ENCODE data around the gene NECTIN1.

Gene NECTIN1

DNA sequence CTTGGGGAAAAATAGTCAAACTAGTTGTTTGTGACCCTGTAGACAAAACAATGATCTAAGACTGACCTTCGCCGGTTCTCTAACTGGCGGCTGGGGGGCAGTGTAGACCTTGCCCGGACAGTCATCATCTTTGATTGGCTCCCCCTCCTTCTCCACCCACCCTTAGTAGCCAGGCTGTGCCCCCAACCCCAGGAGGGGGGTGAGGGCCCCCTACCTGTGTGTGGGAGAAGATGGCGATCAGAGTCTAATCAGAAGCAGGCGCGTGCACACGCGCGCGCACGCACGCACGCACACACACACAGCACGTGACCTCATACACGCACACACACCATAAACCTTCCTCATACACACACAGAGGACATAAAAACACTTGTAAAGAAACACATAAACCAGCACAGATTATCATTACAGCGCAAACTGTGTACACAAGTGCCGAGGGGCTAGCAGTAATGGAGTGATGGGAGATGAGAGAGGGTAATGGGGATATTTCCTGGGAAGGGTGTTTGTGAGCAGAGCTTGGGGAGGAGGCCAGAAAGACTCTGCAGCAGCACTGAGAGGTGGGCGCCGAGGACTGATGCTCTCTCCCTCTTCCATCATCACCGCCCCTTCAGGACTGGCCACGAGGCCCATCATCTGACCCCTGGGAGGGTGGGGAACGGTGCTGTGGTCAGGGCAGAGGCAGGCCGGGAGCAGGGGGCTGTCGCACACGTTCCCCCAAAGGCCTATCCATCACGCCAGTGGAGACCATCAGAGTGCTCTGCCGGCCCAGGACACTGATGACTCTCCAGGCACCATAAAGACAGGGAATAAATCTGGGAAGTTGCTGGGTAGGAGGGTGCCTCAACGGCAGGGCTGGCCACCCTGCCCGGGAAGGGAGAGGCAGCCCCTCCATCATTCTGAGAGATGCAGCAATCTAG lies 12.2 kb downstream of the NECTIN1 start:
- no peaks in the 10 kb centered on the region for H3K4me1 Mint-ChIP-seq
- peaks cover 5% of the 10 kb centered on the region for H3K27me3 Mint-ChIP-seq
- H3K36me3 Mint-ChIP-seq (ENCODE audit: low read depth) = no peaks in the 10 kb centered on the region
- DNase-seq = no peak
- no peak overlapping the region for H3K4me3 Mint-ChIP-seq
- H3K9me3 Mint-ChIP-seq = no peaks in the 10 kb centered on the region
- ATAC-seq = no peak
- no peak overlapping the region for H3K27ac Mint-ChIP-seq

DNA sequence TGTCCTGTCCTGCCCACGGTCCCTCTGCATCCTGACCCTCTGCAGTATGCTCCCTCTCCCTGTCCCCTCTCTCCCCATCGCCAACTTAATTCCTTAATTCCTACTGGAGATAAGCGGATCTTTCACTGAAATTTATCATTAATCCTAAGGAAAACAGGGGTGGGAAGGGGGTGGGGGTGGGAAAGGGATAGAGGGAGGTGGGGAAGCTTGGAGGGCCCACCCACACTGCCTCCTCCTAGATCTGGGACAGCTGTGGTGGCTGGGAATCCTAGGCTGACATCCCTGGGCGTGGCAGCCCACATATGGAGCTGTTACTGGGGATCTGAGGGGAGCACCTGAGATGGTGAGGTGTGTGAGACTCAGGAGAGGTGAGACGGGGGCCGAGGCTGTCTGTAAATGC lies 14.4 kb downstream of the NECTIN1 start:
- Mint-ChIP-seq H3K36me3 (ENCODE audit: low read depth) (no peaks in the 10 kb centered on the region), H3K9me3 (no peaks in the 10 kb centered on the region), H3K27ac (no peak overlapping the region), H3K4me1 (peaks cover 5% of the 10 kb centered on the region), H3K27me3 (peaks cover 13% of the 10 kb centered on the region), H3K4me3 (no peak overlapping the region)
- no peak for DNase-seq
- no peak for ATAC-seq

- Mint-ChIP-seq H3K4me1 (peaks cover 6% of the 10 kb centered on the region), H3K27ac (no peak overlapping the region), H3K9me3 (no peaks in the 10 kb centered on the region), H3K27me3 (peaks cover 13% of the 10 kb centered on the region), H3K36me3 (ENCODE audit: low read depth) (no peaks in the 10 kb centered on the region), H3K4me3 (no peak overlapping the region)
- ATAC-seq (no peak), DNase-seq (no peak)
Observed at GRCh38 chr11:119714189-119714588, 14.8 kb downstream of the NECTIN1 start.

DNA sequence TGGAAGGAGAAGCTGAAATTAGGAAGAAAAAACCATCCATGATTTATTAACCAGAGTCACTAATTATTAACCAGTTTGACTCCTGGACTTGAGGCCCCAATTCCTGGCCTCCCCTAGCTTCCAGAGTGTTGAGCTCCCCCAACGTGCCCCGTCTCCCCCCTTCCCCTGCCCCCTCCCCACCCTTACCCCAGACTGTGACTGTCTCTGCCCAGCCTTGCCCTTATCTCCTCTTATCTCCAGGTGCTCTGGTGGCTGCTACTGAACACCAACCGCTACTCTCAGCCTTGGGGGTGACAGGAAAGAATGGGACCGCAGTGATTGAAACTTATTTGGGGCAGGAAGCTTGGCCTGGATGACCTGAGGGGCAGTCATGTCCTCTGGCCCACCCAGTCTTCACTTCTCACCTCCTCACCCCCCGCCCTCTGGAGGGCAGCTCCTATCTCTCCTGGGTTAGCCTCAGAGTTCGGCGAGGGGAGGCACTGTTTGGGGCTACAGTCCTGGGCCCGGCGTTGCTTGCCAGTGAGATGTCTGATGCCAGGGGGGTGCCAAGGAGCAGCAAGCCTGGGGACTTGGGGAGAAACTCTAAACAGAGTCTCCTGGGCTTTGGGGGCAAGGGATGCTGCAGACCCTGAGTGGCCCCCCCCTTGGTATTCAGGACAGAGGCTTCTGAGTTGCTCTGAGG lies 15.5 kb downstream of the NECTIN1 start:
- no peak for DNase-seq
- no peak overlapping the region for H3K27ac Mint-ChIP-seq
- ATAC-seq = no peak
- H3K4me1 Mint-ChIP-seq = peaks cover 6% of the 10 kb centered on the region
- H3K36me3 Mint-ChIP-seq (ENCODE audit: low read depth) = no peaks in the 10 kb centered on the region
- H3K9me3 Mint-ChIP-seq = no peaks in the 10 kb centered on the region
- no peak overlapping the region for H3K4me3 Mint-ChIP-seq
- H3K27me3 Mint-ChIP-seq = peaks cover 19% of the 10 kb centered on the region

- H3K27ac Mint-ChIP-seq = no peak overlapping the region
- DNase-seq (no peak), ATAC-seq (no peak)
- H3K27me3 Mint-ChIP-seq = peaks cover 27% of the 10 kb centered on the region
- H3K4me3 Mint-ChIP-seq = no peak overlapping the region
- peaks cover 6% of the 10 kb centered on the region for H3K4me1 Mint-ChIP-seq
- no peaks in the 10 kb centered on the region for H3K9me3 Mint-ChIP-seq
- no peaks in the 10 kb centered on the region for H3K36me3 Mint-ChIP-seq (ENCODE audit: low read depth)
Observed at GRCh38 chr11:119712459-119713358, 16.3 kb downstream of the NECTIN1 start.

- H3K27me3 Mint-ChIP-seq = peaks cover 32% of the 10 kb centered on the region
- H3K27ac Mint-ChIP-seq = no peak overlapping the region
- DNase-seq (no peak), ATAC-seq (no peak)
- H3K4me3 Mint-ChIP-seq = no peak overlapping the region
- H3K36me3 Mint-ChIP-seq (ENCODE audit: low read depth) = no peaks in the 10 kb centered on the region
- peaks cover 6% of the 10 kb centered on the region for H3K4me1 Mint-ChIP-seq
- no peaks in the 10 kb centered on the region for H3K9me3 Mint-ChIP-seq
Observed at GRCh38 chr11:119712006-119712405, 17.0 kb downstream of the NECTIN1 start.

DNA sequence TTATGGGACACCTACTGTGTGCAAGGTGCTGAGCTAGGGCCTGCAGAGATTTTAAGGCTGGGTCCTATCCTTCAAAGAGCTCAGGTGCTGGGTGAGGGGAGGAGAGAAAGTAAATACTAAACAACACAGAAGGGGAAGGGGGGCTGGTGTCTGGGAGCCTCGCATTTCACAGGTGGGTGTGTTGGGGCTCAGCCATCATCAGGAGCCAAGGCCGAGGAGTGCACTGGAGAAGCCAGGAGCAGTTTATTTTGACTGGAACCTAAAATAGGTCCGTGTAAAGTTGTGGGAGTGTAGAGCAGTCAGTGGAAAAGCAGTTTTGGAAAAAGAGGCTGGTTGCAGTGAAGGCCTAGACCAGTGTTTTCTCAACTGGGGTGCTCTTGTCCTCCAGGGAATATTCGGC lies 17.5 kb downstream of the NECTIN1 start:
- H3K36me3 Mint-ChIP-seq (ENCODE audit: low read depth) = no peaks in the 10 kb centered on the region
- H3K27ac Mint-ChIP-seq = no peak overlapping the region
- peaks cover 32% of the 10 kb centered on the region for H3K27me3 Mint-ChIP-seq
- no peak for ATAC-seq
- no peaks in the 10 kb centered on the region for H3K9me3 Mint-ChIP-seq
- no peak for DNase-seq
- H3K4me1 Mint-ChIP-seq = peaks cover 6% of the 10 kb centered on the region
- H3K4me3 Mint-ChIP-seq = no peak overlapping the region

DNA sequence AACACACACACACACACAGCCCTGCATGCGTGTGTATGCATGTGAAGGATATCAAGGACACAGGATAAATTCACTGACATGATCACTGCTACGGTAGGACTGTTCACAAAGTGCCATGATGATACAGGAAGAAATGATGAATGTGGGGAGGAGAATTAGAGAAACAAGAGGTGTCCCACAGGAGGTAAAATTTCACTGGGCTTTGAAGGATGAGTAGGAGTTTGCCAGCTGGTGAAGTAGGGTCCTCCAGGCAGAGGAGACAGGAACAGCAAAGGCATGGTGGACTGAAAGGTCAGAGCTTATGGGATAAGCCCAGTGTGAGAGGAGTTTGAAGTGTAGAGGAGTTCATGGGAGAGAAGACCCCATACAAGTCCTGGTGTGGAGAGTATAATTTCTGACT lies 18.6 kb downstream of the NECTIN1 start:
- ATAC-seq = no peak
- no peaks in the 10 kb centered on the region for H3K36me3 Mint-ChIP-seq (ENCODE audit: low read depth)
- H3K27me3 Mint-ChIP-seq = peaks cover 33% of the 10 kb centered on the region
- no peak overlapping the region for H3K27ac Mint-ChIP-seq
- H3K4me3 Mint-ChIP-seq = no peak overlapping the region
- no peaks in the 10 kb centered on the region for H3K9me3 Mint-ChIP-seq
- peaks cover 6% of the 10 kb centered on the region for H3K4me1 Mint-ChIP-seq
- DNase-seq = no peak

DNA sequence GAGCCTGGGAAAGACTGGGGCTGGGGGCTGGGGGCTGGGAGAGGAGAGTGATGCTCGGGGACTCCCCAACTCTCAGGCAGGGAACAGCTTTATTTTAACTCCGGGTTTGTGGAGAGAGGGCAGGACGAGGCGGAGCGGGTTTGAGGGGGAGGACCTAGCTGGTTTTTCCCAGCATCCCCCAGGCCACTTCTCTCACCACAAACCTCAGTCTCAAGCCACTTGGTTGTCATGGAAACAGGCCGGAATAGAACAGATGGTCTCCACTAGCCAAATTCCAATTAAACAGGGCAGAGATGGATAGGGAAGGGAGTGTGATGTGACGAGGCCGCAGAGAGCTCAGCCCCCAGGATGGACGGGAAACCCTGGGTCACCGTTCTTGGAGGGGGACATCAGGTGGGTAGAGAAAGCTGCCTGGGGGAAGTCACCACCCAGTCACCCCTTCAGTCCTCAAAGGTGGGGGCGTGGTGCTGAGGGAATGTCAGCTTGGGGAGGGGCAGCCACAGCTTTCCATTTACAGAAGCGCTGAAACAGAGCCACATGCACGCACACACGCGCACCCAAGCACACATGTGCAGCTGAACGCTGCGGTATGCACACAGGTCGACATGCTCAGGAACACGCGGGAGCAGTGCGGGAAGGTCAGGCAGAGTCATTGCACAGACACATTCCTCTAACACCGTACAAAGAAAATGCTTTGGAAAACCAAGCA lies 19.2 kb downstream of the NECTIN1 start:
- Mint-ChIP-seq H3K4me3 (peak overlapping the region; percentile 26), H3K9me3 (no peaks in the 10 kb centered on the region), H3K27me3 (peaks cover 33% of the 10 kb centered on the region), H3K27ac (no peak overlapping the region), H3K4me1 (peaks cover 6% of the 10 kb centered on the region), H3K36me3 (ENCODE audit: low read depth) (no peaks in the 10 kb centered on the region)
- peak; percentile 34 for DNase-seq
- ATAC-seq = peak; percentile 24

GRCh38 chr11:119709171-119709570 lies 19.8 kb downstream of the NECTIN1 start:
- Mint-ChIP-seq H3K36me3 (ENCODE audit: low read depth) (no peaks in the 10 kb centered on the region), H3K9me3 (no peaks in the 10 kb centered on the region), H3K4me3 (no peak overlapping the region), H3K27ac (no peak overlapping the region), H3K27me3 (peaks cover 33% of the 10 kb centered on the region), H3K4me1 (peaks cover 6% of the 10 kb centered on the region)
- ATAC-seq (no peak), DNase-seq (no peak)

GRCh38 chr11:119708384-119708783 lies 20.6 kb downstream of the NECTIN1 start:
- Mint-ChIP-seq H3K9me3 (no peaks in the 10 kb centered on the region), H3K36me3 (ENCODE audit: low read depth) (no peaks in the 10 kb centered on the region), H3K27me3 (peaks cover 33% of the 10 kb centered on the region), H3K4me3 (no peak overlapping the region), H3K4me1 (peaks cover 6% of the 10 kb centered on the region), H3K27ac (no peak overlapping the region)
- DNase-seq (no peak), ATAC-seq (no peak)

DNA sequence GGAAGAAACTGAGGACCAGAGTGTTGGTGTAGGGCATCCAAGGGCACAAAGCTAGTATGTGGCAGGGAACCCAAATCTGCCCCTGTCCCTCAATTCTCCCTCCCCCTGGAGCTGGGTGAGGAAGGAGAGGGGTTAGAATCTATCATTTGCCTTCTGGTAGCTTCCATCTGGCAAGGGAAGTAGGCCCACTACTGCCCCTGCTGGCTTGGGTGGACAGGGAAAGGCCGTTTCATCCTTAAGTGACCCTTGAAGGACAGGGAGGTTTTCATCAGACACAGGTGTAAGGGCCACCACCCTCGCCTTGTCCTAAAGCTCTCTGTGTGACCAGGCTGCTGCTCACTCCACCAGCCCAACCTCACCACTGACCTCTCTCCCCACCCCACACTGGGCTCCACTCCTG lies 22.1 kb downstream of the NECTIN1 start:
- Mint-ChIP-seq H3K4me1 (peaks cover 6% of the 10 kb centered on the region), H3K4me3 (no peak overlapping the region), H3K27ac (no peak overlapping the region), H3K27me3 (peaks cover 28% of the 10 kb centered on the region), H3K36me3 (ENCODE audit: low read depth) (no peaks in the 10 kb centered on the region), H3K9me3 (no peaks in the 10 kb centered on the region)
- DNase-seq = no peak
- no peak for ATAC-seq

- Mint-ChIP-seq H3K4me1 (peaks cover 6% of the 10 kb centered on the region), H3K27ac (no peak overlapping the region), H3K9me3 (no peaks in the 10 kb centered on the region), H3K27me3 (peaks cover 28% of the 10 kb centered on the region), H3K36me3 (ENCODE audit: low read depth) (no peaks in the 10 kb centered on the region), H3K4me3 (no peak overlapping the region)
- DNase-seq (no peak), ATAC-seq (no peak)
Observed at GRCh38 chr11:119706029-119706428, 23.0 kb downstream of the NECTIN1 start.

DNA sequence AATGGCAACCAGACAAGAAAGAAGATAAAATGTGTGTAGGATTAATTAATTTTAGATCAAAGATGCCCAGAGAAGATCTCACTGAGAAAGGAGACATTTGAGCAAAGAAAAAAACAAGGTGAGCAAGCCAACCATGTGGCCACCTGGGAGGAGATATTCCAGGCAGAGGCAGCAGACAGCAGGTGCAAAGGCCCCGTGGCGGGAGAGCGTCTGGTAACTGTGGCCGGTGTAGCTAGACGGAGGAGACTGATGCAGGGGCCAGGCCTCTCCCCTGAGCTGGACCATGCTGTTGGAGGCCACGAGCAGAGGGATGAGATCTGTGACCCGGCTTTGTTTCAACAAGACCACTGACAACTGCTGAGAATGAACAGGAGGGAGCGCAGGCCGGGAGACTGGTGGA lies 23.6 kb downstream of the NECTIN1 start:
- H3K27me3 Mint-ChIP-seq = peaks cover 24% of the 10 kb centered on the region
- H3K4me3 Mint-ChIP-seq = no peak overlapping the region
- H3K9me3 Mint-ChIP-seq = no peaks in the 10 kb centered on the region
- DNase-seq = no peak
- H3K36me3 Mint-ChIP-seq (ENCODE audit: low read depth) = no peaks in the 10 kb centered on the region
- H3K4me1 Mint-ChIP-seq = peaks cover 6% of the 10 kb centered on the region
- ATAC-seq = no peak
- H3K27ac Mint-ChIP-seq = no peak overlapping the region
